Measurements from ENCODE around the gene FHOD1. TPM values are rescaled to one million over a fixed set of nuclear protein-coding genes. Genes with fewer than 3 reads are reported as not detected.

Gene FHOD1
- total and polyA plus RNA-seq, 2 of the 13 experiments (the other 11 are each of a cell fraction or from before 2014, with no cell fraction given): 20.0 to 20.8 TPM

DNA sequence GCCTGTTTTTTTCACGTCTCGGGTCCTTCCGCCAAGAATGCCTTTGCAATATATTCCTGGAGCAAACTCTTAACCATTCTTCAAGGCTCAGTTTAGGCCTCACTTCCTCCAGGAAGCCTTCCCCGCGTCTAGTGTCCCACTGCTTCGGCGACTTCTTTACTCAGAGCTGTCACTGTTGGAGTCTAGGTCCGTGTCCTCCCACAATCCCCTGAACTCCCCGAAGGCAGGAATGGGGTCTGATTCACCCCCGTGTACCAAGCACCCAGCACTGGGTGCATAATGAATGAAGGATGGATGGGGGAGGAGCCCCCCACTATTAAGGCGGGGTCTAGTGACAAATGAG, 64.0 kb downstream of the FHOD1 start (continued):
- TF ChIP-seq JARID2 (CRISPR knock-in tag; IDR thresholded peaks at IDR 0.05; ENCODE audit: insufficient replicate concordance) (no peak), NR2C2 (CRISPR knock-in tag; IDR thresholded peaks at IDR 0.05; ENCODE audit: borderline replicate concordance) (no peak), ZNF501 (CRISPR knock-in tag; IDR thresholded peaks at IDR 0.05) (peak; percentile 90; the same call in 1 of the 2 replicates), ZNF207 (IDR thresholded peaks at IDR 0.05; ENCODE audit: borderline replicate concordance) (no peak), ZMYM3 (CRISPR knock-in tag; IDR thresholded peaks at IDR 0.05) (0 out of 2 replicates have a peak, but pooled peaks have one; percentile 15), PRMT3 (CRISPR knock-in tag; IDR thresholded peaks at IDR 0.05; ENCODE audit: borderline replicate concordance, low read depth) (no peak), GATA4 (IDR thresholded peaks at IDR 0.05; ENCODE audit: borderline replicate concordance, low read depth) (0 out of 2 replicates have a peak, but pooled peaks have one; percentile 1), ZMAT3 (CRISPR knock-in tag; conservative IDR thresholded peaks at IDR 0.05) (0 out of 2 replicates have a peak, but pooled peaks have one; percentile 25), CBX2 (IDR thresholded peaks at IDR 0.05; ENCODE audit: low read depth, low read length) (no peak), CBX2 (CRISPR knock-in tag; IDR thresholded peaks at IDR 0.05; ENCODE audit: low read depth) (no peak), SRSF9 (IDR thresholded peaks at IDR 0.05; ENCODE audit: borderline replicate concordance, insufficient read depth, low read depth, low read length, poor library complexity, severe bottlenecking) (no peak), TFDP1 (CRISPR knock-in tag; IDR thresholded peaks at IDR 0.05; ENCODE audit: borderline replicate concordance) (no peak), LCORL (IDR thresholded peaks at IDR 0.05) (no peak), LCORL (CRISPR knock-in tag; IDR thresholded peaks at IDR 0.05) (no peak), HNF4G (IDR thresholded peaks at IDR 0.05; ENCODE audit: borderline replicate concordance, low read depth, low read length) (no peak), HNF4G (CRISPR knock-in tag; IDR thresholded peaks at IDR 0.05; ENCODE audit: borderline replicate concordance, low read depth) (0 out of 2 replicates have a peak, but pooled peaks have one; percentile 14), ARHGAP35 (CRISPR knock-in tag; IDR thresholded peaks at IDR 0.05; ENCODE audit: borderline replicate concordance) (no peak), ZBTB21 (CRISPR knock-in tag; IDR thresholded peaks at IDR 0.05) (no peak), NFATC3 (CRISPR knock-in tag; IDR thresholded peaks at IDR 0.05) (no peak), ZFP82 (CRISPR knock-in tag; IDR thresholded peaks at IDR 0.05; ENCODE audit: borderline replicate concordance) (peak; percentile 63; the same call in 1 of the 2 replicates)
- TF ChIP-seq, protein P1, sequence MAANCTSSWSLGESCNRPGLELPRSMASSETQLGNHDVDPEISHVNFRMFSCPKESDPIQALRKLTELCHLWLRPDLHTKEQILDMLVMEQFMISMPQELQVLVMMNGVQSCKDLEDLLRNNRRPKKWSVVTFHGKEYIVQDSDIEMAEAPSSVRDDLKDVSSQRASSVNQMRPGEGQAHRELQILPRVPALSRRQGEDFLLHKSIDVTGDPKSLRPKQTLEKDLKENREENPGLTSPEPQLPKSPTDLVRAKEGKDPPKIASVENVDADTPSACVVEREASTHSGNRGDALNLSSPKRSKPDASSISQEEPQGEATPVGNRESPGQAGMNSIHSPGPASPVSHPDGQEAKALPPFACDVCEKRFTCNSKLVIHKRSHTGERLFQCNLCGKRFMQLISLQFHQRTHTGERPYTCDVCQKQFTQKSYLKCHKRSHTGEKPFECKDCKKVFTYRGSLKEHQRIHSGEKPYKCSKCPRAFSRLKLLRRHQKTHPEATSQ (CRISPR knock-in tag; IDR thresholded peaks at IDR 0.05; ENCODE audit: borderline replicate concordance): 0 out of 2 replicates have a peak, but pooled peaks have one; percentile 75
- TF ChIP-seq, protein P2, sequence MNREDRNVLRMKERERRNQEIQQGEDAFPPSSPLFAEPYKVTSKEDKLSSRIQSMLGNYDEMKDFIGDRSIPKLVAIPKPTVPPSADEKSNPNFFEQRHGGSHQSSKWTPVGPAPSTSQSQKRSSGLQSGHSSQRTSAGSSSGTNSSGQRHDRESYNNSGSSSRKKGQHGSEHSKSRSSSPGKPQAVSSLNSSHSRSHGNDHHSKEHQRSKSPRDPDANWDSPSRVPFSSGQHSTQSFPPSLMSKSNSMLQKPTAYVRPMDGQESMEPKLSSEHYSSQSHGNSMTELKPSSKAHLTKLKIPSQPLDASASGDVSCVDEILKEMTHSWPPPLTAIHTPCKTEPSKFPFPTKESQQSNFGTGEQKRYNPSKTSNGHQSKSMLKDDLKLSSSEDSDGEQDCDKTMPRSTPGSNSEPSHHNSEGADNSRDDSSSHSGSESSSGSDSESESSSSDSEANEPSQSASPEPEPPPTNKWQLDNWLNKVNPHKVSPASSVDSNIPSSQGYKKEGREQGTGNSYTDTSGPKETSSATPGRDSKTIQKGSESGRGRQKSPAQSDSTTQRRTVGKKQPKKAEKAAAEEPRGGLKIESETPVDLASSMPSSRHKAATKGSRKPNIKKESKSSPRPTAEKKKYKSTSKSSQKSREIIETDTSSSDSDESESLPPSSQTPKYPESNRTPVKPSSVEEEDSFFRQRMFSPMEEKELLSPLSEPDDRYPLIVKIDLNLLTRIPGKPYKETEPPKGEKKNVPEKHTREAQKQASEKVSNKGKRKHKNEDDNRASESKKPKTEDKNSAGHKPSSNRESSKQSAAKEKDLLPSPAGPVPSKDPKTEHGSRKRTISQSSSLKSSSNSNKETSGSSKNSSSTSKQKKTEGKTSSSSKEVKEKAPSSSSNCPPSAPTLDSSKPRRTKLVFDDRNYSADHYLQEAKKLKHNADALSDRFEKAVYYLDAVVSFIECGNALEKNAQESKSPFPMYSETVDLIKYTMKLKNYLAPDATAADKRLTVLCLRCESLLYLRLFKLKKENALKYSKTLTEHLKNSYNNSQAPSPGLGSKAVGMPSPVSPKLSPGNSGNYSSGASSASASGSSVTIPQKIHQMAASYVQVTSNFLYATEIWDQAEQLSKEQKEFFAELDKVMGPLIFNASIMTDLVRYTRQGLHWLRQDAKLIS (CRISPR knock-in tag; IDR thresholded peaks at IDR 0.05): 0 out of 2 replicates have a peak, but pooled peaks have one; percentile 5
- TF ChIP-seq, protein P3, sequence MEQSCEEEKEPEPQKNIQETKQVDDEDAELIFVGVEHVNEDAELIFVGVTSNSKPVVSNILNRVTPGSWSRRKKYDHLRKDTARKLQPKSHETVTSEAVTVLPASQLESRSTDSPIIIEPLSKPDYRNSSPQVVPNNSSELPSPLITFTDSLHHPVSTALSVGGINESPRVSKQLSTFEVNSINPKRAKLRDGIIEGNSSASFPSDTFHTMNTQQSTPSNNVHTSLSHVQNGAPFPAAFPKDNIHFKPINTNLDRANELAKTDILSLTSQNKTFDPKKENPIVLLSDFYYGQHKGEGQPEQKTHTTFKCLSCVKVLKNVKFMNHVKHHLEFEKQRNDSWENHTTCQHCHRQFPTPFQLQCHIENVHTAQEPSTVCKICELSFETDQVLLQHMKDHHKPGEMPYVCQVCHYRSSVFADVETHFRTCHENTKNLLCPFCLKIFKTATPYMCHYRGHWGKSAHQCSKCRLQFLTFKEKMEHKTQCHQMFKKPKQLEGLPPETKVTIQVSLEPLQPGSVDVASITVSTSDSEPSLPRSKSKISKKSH (CRISPR knock-in tag; IDR thresholded peaks at IDR 0.05; ENCODE audit: borderline replicate concordance): no peak
